ENCODE data around the gene RPL38. TPM values are rescaled to one million over a fixed set of nuclear protein-coding genes. Genes with fewer than 3 reads are reported as not detected.

RPL38 gene
- total and polyA plus RNA-seq, 8 donors, result 395 to 1,054 (median 577) TPM

DNA sequence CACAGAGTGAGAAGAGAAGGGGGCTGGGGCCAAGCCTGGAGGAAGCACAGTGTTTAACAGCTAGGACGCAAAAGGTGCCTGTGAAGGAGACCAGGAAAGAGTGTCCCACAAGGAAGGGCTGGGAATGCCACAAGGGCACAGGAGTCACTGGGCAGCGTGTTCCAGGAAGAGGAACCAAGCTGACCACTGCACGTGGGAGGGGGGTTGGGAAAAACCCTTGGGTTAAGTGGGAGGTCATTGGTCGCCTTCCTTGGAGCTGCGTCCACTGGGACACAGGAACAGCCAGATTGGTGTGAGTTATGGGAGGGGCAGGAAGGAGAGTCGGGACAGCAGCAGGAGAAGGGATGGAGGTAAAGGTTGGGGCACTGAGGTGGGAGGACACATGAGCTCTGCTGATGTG is 22.8 kb downstream of the RPL38 start:
- ATAC-seq, result no peak
- no peak for FAIRE-seq
- H3K4me3 ChIP-seq, result no peak overlapping the region
- no peak for DNase-seq
- 89 to 92% methylated on average over 6 of the region's 6 CpGs for WGBS, 2 donors
- H3K27me3 ChIP-seq, result no peaks in the 10 kb centered on the region
- no peaks in the 10 kb centered on the region for H3K9me3 ChIP-seq
- no peaks in the 10 kb centered on the region for H3K36me3 ChIP-seq
- intact Hi-C loops (cut with DNase I), result loop anchor here in 1 of 3 donors (5.0 kb wide), 1 partner anchor 241 kb away; the partner anchor contains the start of gene CD300A
- no peak overlapping the region for H3K27ac ChIP-seq
- TF ChIP-seq, protein P1, sequence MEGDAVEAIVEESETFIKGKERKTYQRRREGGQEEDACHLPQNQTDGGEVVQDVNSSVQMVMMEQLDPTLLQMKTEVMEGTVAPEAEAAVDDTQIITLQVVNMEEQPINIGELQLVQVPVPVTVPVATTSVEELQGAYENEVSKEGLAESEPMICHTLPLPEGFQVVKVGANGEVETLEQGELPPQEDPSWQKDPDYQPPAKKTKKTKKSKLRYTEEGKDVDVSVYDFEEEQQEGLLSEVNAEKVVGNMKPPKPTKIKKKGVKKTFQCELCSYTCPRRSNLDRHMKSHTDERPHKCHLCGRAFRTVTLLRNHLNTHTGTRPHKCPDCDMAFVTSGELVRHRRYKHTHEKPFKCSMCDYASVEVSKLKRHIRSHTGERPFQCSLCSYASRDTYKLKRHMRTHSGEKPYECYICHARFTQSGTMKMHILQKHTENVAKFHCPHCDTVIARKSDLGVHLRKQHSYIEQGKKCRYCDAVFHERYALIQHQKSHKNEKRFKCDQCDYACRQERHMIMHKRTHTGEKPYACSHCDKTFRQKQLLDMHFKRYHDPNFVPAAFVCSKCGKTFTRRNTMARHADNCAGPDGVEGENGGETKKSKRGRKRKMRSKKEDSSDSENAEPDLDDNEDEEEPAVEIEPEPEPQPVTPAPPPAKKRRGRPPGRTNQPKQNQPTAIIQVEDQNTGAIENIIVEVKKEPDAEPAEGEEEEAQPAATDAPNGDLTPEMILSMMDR (IDR thresholded peaks at IDR 0.05), result no peak
- H3K4me1 ChIP-seq, result peaks cover 0 to 3% (median 0%) of the 10 kb centered on the region in 3 donors

DNA sequence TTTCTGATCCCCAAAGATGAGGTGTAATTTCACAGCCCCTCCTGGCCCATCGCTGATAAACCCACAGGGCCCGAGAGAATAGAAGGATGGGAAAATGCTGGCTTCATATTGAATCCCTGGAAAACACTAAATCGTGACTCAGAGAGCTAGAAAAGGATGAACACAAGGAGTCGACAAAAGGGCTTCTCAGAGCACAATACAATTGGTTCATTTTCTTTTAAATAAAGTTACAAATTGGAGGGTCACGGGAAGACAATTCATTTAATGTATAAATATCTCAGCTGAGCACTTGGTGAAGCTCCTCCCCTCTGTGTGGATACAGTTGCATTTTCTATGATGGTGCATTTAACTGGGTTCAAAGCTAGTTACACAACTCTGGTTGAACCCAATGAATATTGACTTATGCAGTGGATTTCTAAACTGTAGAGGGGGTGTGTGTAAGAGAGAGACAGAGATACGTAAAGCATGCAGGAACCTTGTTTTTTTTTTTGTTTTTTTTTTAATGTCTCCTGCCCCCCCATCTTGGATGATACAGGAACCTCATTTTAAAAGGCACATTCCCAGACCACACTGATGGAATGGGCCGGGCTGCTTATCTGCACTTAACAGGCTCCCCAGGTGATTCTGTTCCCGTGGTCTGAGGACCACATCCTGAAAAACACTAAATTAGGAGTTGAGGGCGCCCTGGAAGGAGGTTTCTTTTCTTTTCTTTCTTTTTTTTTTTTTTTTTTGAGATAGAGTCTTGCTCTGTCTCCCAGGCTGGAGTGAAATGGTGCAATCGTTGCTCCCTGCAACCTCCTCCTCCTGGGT is 24.0 kb downstream of the RPL38 start:
- DNase-seq, result no peak
- FAIRE-seq, result no peak
- intact Hi-C loops (cut with DNase I), result loop anchor here in 1 of 3 donors (5.0 kb wide), 1 partner anchor 240 kb away; the partner anchor contains the start of gene CD300A
- no peak for ATAC-seq
- Histone ChIP-seq H3K9me3 (no peaks in the 10 kb centered on the region), H3K27ac (no peak overlapping the region), H3K4me3 (no peak overlapping the region), H3K4me1 (peaks cover 4 to 11% (median 5%) of the 10 kb centered on the region in 3 donors), H3K36me3 (no peaks in the 10 kb centered on the region), H3K27me3 (no peaks in the 10 kb centered on the region)
- TF ChIP-seq, protein P1 (IDR thresholded peaks at IDR 0.05), result no peak
- 84% methylated on average over 10 of the region's 10 CpGs for WGBS, 2 donors

DNA sequence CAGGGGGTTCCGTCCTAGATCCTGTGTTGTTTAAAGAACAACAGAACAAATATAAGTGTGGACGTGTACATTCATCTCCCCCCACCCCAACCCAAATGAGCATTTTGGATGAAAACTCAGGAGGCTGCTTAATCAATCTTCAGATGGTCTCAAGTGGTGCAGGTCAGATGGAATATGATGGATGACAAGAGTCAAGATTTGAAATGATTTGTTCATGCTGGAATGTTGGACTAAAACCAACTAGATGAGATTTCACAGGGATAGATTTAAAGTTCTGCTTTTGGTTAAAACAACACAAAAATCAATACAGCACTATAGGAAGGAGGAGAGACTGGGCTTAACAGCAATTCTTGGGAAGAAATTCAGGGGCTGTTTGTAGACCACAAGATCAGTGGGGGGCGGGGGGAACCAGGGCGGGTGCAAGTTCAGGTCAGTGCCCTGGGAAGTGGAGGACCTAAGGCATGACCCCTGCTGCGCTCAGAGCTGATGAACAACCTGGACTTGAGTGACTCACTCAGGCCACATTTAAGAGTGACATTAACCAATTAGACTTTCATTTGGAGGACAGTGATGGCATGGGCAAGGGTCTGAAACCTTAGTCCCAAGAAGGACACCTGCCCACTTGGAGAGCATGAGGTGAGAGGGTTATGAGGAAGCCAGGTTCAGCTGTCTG is 25.0 kb downstream of the RPL38 start:
- no peak for ATAC-seq
- no peak for DNase-seq
- TF ChIP-seq, protein P1 (IDR thresholded peaks at IDR 0.05), result no peak
- Histone ChIP-seq H3K4me1 (peaks cover 7 to 17% (median 7%) of the 10 kb centered on the region in 3 donors), H3K27ac (no peak overlapping the region), H3K36me3 (no peaks in the 10 kb centered on the region), H3K9me3 (no peaks in the 10 kb centered on the region), H3K4me3 (no peak overlapping the region), H3K27me3 (no peaks in the 10 kb centered on the region)
- intact Hi-C loops (cut with DNase I), result loop anchor here in 1 of 3 donors (5.0 kb wide), 1 partner anchor 239 kb away; the partner anchor contains the start of gene CD300A
- no peak for FAIRE-seq
- 73 to 77% methylated on average over 5 of the region's 5 CpGs for WGBS, 2 donors

DNA sequence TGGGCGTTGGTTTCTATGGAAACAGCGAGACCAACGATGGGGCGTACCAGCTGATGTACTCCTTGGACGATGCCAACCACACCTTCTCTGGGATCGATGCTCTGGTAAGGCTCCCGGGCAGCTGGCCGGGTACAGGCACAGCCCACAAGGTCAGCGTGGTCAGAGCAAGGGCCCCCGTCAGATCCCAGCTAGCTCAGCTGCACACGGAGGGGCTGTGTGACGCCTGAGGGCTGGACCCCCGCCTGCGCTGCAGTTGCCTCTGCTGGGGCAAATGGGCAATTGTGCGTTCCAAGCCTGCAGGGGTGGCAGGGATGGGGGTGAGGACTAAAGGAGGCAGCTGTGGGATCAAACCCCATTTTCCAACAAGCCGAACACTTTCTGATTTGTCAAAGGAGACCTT is 27.4 kb downstream of the RPL38 start:
- ATAC-seq (no peak), DNase-seq (peak in 1 of 6 donors; percentile 48), FAIRE-seq (no peak)
- Histone ChIP-seq H3K4me3 (no peak overlapping the region), H3K27me3 (no peaks in the 10 kb centered on the region), H3K4me1 (peaks cover 7 to 29% (median 10%) of the 10 kb centered on the region in 3 donors), H3K27ac (peak overlapping the region in 2 of 4 donors; percentile 60 to 78), H3K9me3 (no peaks in the 10 kb centered on the region), H3K36me3 (no peaks in the 10 kb centered on the region)
- WGBS, 2 donors, result 93 to 95% methylated on average over 16 of the region's 16 CpGs
- TF ChIP-seq, protein P1 (IDR thresholded peaks at IDR 0.05), result no peak
- intact Hi-C loops (cut with DNase I), result no loop called here

Measured in pancreas (tissue), 10 donors.